NCI-H187 treated with DMSO at 0.1 percent for 48 hours (cell line): ENCODE measurements around the gene HDAC4.

Experiments used
- DNase-seq: peaks from one replicate; lab custom pipeline; 2025; lab: John Stamatoyannopoulos, UW

Gene HDAC4

DNA sequence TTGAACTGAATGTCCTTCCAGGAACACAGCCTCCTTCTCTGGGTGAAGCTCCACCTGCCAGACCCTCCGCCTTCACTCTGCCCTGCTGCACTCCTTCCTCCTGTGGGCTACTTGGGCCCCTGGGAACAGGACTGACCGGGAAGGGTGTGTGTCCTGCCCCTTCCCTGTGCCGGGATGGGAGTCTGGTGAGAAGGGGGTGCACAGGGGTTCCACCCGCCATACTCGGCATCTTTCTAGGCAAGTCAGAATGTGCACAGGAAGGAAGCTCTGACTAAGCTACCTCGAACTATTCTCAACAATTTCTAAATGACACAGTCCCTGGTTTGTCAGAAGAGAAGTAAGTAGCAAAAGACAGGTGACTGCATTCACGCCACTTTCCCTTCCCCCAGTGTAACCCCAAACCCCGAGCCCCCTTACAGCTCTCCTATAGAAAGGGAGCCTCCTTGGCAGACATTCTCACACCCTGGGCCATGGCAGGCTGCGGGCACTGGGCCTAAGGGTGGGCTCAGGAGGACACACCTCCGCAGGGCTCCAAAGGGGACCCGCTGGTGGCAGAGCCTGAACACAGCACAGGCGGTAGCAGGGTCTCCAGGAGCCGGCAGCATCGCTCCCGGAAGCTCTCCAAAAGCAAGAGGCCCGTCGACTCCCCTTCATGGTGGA is 184.1 kb downstream of the HDAC4 start:
- no peak for DNase-seq

DNA sequence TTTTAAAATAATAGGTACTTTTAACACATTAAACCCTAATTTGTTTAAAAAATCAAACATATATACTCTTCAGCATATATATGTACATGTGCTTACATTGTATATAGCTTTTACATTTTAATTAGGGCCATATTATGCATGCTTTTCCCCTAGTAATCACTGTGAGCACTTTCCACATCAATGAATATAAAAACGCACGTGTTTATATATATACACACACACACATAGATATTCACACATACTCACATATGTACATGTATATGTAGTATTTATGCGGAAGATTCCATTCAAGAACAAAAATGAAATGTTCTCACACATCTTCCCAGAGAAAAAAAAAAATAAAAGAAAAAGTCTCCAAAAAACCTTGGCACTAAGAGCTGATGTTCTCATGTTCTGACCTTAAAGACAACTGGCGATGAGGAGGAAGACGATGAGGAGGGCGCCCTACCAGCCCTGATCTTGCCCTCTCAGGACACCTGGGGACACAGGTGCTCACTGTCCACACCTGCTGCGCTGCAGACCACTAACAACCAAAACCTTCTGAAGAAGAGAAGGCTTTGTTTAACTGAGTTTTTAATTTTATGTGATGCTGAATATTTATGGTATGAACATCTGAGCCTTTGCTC is 184.7 kb downstream of the HDAC4 start:
- no peak for DNase-seq

DNA sequence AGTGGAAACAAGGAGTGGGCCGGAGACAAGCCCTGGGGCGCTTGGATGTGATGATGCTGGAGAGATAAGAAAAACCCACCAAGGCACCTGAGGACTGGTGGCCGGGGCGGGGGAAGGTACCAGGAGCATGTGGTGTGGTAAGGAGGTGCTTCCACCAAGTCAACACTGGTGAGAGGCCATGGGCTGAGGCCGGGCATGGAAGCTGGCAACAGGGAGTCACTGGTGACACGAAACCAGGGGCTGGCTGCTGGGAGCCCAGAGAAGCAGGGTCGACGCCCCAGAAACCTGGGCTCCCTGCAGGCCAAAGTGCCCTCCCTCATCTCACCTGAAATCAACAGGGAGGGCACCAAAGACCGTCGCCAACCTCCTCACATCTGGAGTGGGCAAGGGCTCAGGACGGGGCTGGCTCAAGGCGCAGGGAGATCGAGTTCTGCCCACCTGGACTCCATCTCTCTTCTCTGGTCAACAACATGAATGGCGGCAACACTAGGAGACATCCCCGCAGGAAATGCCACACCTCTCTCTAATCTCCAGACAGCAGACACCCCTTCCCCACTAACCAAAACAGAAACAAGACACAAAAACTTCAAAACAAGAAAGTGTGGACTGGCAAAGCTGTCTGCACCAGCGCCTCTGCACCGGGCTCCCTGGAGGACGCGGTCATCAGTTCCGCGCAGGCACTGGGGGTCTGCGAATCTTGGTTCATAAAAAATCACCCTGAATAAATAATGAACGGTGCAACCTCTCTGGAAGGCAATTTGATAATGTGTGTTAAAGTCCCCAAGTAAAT is 185.5 kb downstream of the HDAC4 start:
- DNase-seq, result no peak

DNA sequence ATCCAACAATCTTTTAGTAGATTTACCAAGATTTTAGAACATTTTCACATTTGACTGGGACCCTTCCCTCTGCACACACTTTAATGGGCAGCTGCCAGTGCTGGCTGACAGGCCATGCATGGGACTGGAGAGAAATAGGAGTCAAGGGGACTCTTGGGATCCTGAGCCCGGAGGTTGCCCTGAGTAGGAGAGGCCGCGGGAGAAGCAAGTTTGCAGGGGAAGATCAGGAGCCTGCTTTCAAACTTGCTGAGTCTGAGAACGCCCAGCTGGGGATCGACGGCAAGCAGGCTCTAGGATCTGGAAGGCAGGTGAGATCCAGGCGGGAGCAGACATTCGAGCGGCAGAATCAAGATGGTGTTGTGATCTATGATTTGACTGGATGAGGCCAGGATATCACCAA is 186.1 kb downstream of the HDAC4 start:
- no peak for DNase-seq

DNA sequence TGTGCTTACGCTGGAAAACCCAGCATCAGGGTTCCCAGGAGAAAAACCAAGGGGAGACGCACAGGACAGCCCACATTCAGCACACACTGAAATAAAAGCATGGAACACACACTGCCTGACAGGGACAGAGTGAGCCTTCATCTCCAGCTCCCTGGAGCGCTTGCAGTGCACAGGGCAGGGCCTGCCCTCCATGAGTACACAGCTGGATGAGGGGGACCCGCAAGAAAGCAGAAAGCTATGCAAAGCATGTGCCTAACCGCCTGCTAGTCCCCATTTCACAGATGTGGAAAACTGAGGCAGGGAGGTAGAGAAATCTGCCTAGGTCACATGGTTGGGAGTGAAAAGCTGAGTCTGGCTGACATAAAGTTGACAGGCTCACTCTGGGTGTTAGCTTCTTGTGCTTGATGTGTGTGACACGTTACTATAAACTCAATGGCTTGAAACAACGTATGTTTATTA is 187.1 kb downstream of the HDAC4 start:
- DNase-seq, result no peak

DNA sequence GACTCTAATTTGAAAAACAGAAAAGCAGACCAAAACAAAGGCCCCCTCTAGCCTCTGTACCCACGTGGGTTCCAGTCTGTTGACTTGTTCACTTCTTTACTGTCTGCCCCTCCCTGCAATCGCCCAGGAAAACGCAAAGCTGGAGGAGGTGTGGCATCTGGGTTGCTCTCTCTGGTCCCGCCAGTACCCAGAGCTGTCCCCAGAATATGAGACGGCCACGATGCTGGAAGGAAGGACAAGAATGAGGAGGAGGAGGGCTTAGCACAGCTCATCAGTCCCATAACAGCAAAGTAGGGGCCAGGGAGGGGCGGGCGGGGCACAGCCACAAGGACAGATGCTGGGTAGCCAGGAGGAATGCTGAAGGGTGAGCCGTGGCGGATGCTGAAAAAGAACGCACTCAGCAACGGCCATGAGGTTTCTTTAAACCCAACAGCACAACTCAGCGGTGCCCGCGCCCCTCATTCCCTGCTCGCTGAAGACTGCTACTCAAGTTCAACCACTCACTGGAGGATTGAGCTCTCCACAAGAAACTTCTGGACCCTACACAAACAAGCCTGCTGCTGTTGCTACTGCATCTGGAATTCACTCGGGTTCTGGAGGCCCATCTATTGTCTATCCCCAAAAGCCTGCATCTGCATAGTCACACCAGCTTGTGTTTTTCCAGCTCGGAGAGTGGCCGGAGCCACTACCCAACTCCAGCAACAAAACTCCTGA is 187.7 kb downstream of the HDAC4 start:
- DNase-seq, result no peak

DNA sequence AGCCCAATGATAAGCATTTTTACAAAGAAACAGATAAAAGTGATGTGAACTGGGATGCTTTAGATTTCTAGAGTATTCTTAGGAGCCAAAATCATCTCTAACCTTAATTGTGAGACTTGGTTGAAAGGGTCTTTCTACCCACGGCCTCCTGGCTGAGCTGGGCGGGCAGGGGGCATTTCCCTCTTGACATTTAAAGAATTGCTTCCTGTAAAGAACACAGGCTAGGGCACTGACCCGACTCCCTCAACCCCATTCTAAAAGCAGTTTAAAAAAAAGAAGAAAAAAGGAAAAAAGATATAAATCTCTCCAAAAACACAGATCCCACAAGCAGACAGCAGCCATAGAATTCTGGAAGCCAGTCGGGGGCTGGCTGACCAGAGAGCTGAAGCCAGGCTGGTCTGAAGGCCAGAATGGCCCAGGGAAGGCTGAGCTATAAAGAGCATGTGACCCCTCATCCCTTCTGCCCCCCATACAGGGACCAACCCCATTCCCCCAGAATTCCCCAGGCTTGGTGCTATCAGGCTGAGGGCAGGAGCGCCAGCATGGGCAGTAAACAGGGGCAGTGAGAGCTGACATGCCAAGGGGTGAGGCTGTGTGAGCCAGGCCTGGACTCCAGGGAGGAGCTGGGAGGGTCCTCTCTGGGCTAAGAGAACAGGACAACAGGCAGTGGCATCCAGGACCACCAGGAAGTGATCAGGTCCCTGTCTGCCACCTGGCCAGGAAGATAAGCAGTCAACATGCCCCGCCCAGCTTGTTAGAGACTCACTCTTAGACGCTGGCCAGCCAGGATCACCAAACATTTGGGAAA is 188.5 kb downstream of the HDAC4 start:
- DNase-seq, result no peak

DNA sequence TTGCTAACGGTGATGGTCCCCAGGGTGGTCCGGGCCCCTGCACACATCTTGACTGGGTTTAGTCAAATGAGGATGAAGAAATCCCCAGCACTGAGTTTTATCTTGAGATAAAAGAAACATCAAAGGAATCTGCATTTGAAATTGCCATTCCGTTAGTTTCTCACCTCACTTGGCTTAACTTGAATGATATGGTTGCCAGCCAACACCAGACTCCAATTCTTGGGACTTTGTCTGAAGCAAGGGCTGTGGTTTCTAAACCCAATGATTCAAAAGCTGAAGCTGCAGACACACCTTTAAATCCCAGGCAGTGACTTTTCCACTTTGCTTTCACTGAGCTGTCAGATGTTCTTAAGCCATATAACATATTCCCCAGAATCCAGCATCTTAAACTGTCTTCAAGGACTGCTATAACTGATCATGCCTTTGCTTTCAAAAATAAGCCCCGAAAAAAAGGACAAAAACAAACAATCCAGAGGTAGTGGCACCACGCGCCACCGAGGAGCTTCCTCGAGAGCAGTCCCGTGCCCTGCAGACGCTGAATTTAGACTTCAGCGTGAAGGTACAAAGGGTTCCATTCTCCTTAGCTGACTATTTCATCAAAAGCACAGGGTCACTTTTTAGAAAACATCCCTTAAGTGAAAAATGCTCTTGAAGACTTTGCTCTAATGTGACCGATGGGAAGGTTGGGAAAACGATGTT is 189.3 kb downstream of the HDAC4 start:
- DNase-seq, result no peak

DNA sequence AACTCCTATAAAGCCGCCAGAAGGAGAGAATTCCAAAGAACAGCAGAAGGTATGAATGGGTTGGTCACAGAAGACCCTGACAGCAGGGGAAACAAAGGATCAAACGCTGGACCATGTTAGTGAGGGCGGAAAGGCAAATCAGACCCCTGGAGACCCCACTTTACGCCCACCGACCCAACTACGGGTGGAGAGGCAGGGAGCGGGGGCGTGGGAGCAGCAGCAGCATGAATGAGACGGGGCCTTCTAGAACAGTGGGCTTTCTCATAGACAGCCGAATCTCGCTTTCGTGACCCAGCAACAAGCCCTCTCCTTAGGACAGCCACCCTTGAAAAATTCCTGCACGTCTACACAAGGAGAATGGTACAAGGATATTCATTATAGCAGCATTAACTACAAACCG is 191.0 kb downstream of the HDAC4 start:
- no peak for DNase-seq

DNA sequence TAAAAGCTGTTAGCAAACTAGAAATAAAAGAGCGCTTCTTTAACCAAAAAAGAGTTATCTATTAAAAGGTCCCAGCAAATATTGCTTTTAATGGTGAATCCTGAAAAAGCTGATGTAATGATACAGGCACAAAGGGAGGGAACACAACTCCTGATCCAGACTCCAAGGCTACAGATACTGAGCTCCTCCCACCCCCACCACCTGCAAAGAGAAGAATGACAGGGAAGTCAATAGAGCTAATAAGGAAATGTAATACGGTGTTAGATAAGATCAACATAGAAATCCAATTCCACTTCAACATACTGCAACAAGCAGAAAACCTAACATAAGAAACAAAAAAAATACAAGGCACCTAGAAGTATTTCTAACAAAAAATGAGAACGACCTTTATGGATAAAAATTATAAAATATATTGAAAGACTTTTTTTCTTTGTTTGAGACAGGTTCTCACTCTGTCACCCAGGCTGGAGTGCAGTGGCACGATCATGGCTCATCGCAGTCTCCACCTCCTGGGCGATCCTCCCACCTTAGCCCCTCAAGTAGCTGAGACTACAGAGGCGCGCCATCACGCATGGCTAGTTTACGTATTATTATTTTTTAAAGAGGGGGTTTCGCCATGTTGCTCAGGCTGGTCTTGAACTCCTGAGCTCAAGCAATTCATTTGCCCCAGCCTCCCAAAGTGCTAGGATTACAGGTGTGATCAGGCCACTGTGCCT is 192.2 kb downstream of the HDAC4 start:
- DNase-seq, result peak; percentile 31

DNA sequence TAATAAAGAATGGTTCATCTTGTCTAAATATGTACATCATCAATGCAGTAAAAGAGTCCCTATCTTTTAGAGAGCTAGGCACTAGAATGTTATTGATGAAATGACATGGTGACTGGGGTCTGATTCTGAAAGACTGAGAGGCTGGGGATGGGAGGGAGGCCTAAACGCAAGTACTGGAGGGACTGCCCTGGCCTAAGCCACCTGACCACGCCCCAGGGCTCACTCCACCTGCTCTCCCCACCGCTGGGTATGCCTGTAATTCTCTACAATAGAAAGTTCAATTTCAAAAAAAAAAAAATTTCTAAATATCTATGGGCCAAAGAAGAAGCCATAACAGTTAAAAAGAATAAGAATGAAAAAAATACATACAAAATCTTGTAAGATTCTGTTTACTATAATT is 194.0 kb downstream of the HDAC4 start:
- DNase-seq, result no peak

DNA sequence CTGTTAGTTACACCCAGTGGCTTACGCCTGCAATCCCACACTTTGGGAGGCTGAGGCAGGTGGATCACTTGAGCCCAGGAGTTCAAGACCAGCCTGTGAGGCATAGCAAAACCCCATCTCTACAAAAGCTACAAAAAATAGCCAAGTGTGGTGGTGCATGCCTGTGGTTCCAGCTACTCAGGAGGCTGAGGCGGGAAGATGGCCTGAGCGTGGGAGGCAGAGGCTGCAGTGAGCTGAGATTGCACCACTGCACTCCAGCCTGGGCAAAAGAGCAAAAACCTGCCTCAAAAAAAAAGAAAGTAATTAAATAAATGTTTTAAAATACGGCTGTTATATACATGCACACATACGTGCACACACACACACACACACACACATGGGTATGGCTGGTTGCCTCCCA is 194.8 kb downstream of the HDAC4 start:
- DNase-seq, result no peak

DNA sequence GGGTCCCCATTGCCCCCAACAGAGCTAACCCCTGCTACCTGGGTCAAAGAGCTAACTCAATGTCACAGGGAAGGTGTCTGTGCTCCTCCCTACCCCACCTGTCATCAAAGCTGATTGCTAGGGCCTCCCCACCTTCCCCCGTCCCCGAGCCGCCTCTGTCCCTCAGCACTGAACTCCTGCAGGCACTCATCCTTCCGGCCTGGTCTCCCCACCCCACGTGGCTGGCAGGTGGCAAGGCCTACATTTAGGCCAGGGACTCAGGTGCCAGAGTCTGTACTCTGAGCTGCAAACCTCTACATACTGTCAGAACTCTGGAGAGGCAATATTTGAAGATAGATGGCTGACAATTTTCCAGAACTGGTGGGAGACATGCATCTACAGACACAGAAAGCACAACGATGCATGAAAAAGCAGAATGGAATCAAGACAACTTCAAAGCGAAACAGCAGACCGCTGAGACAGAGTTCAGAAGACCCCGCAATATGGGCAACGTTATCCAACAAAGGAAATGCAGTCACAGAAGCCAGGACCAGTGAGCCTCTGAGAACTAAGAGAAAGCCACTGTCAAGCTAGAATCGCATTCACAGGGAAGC is 195.8 kb downstream of the HDAC4 start:
- no peak for DNase-seq

DNA sequence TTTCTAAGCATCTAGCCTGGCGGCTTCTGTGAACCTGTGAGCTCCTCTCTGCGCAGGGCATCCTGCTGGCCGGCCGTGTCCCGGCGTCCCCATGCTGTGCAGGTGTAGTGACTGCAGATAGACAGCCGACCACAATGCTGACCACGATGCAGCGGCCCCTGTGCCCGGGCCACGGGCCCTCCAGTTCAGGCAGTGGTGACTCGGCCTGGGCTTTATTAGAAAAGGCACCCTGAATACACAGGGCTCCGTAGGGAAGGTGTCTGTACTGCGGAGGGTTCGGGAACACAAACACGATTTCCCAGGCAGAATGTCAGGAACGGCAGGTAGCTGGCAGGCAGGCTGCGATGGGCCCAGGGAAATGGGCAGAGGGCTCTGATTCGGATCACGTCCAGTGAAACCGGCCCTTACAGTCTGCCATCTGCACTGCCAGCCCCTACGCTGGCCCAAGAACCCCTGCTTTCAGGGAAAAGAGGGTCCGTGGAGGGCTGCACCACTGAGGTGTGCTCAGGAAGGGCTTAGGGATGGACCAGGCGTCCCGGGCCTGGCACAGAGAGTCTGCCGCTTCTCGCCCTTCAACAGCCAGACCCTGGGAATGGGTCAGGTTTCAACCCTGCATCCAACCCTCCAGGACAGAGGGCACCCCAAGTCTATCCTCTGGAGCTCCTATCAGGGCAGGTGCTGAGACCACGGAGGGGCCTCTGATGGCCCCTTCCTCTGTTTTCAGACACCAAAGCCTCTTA is 196.5 kb downstream of the HDAC4 start:
- DNase-seq, result no peak

DNA sequence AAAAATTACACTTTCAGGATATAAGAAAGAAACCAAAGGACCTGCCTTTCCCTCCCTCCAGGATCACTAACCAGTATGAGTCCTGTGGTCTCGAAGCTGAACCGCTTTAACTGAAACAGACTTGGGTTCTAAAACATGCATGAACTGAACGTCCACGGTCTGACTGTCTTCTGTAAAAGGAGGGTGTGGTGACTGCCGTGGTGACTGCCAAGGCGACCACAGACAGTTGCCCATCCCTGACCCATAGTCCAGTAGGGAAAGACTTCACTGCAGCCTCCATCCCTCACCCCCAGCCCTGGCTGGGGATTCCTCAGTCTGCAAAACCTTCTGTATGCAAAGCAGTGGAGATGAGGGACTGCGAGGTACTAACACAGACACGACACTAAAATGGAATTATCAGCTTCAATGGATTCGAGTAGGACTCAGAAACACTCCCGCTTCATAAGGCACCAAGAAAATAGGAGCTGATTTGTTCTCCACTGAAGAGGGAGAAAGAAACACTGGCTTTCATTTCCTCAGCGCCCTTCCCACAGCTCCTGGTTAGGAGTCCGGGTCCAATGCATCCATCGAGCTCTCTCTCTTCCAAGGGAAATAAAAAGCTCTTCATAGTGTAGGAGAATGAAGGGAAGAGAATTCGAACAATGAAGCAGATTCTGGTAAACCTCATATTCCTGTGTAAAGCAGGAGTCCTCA is 197.2 kb downstream of the HDAC4 start:
- DNase-seq, result no peak

DNA sequence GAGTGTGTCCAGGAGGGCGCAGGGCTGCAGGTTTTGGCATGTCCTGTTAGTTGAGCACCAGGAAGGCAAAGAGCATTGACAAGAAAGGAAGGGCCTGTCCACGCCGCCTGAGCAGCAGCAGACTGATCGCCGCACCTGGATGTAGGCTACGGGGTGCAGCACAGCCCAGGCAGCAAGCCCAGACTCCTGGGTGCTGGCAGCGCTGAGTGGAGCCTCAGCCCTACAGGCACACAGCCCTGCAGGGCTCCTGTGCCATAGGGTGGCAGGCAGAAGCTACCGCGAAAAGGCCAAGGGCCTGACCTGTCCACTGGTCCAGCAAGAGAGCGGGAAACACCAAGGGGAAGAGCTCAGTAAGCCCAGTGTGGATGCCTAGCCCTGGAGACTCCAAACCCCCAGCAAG is 198.0 kb downstream of the HDAC4 start:
- DNase-seq, result no peak

DNA sequence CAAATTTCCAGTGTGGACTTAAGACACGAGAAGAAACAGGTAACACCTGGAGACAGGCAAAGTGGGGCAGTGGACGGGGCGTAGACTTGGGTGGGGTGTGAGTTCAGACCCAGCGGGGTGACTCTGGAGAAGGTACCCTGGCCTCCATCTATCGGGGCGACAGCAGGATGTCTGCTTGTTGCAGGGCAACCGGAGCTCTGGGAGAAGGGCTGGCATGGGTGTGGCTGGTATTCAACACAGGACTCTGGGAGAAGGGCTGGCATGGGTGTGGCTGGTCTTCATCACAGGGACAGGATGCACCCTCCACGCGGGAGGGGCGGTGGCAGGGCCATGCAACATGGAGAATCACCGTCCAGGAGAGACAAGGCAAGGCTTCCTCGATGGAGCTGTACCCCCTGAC is 198.5 kb downstream of the HDAC4 start:
- DNase-seq, result no peak

DNA sequence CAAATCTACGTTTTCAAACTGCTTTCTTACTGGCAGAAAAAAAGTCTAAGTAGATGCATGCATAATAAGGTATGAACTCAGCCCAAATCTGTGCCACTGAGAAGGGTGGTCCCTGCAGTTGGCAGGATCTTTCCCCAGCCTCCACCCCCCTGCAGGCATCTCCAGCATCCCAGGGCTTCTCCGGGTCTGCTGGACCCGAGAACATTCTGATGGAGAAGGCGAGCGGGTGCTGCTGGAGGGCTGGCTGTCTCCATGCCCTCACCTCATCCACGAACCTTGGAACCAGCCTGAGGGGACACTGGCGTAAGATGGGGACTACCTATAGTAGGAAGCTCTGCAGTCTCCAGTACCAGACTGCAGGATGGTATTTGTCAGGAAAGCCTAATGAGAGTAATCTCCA is 198.9 kb downstream of the HDAC4 start:
- no peak for DNase-seq

DNA sequence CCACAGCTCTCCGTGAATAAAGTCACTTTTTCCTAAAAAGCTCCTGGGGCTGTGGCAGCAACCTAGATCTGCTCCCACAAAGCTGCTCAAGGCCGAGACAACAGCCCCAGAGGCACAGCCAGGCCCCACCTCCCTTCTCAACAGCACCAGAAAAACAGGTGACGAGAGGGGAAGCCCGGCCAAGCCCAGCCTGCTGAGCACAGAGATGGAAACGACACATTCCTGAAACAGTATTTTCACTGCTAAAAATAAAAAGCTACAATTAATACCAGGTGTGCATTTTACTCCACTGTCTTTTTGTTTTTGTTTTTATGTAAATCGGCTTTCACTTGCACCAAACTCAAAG is 199.3 kb downstream of the HDAC4 start:
- DNase-seq, result no peak
